ENCODE measurements around the gene LEKR1.

The LEKR1 gene

GRCh38 chr3:156792945-156793344 is 33.2 kb upstream of the LEKR1 start:
- ChIA-PET CTCF (interaction anchor here (1.3 kb wide), 1 partner anchor 21 kb away, joined by 3 read pairs; no protein-coding TSS in a partner anchor), POLR2A (no interaction called here)
- TF ChIP-seq ZNF362 (tag by site-specific recombination; IDR thresholded peaks at IDR 0.05) (no peak), ZNF654 (tag by site-specific recombination; IDR thresholded peaks at IDR 0.05; ENCODE audit: low read depth) (no peak), ZBTB26 (tag by site-specific recombination; optimal IDR thresholded peaks at IDR 0.05) (no peak), KLF8 (tag by site-specific recombination; IDR thresholded peaks at IDR 0.05) (no peak), SP7 (tag by site-specific recombination; IDR thresholded peaks at IDR 0.05) (no peak), HOXC10 (CRISPR knock-in tag; IDR thresholded peaks at IDR 0.05) (no peak), SALL2 (tag by site-specific recombination; IDR thresholded peaks at IDR 0.05; ENCODE audit: borderline replicate concordance) (no peak), ZNF658 (tag by site-specific recombination; IDR thresholded peaks at IDR 0.05) (no peak), ZNF707 (tag by site-specific recombination; IDR thresholded peaks at IDR 0.05) (no peak), BCL11B (tag by site-specific recombination; IDR thresholded peaks at IDR 0.05; ENCODE audit: low read depth) (no peak), ELK4 (IDR thresholded peaks at IDR 0.05; ENCODE audit: borderline replicate concordance, low read depth, low read length) (no peak), KLF10 (tag by site-specific recombination; IDR thresholded peaks at IDR 0.05) (no peak), ZSCAN30 (tag by site-specific recombination; IDR thresholded peaks at IDR 0.05) (no peak), ZFP69B (tag by site-specific recombination; IDR thresholded peaks at IDR 0.05) (no peak), ZNF133 (tag by site-specific recombination; IDR thresholded peaks at IDR 0.05) (no peak), ZNF580 (tag by site-specific recombination; IDR thresholded peaks at IDR 0.05) (no peak), ZNF530 (tag by site-specific recombination; IDR thresholded peaks at IDR 0.05; ENCODE audit: low read depth) (no peak), ZNF121 (tag by site-specific recombination; IDR thresholded peaks at IDR 0.05) (no peak), HOXD13 (CRISPR knock-in tag; IDR thresholded peaks at IDR 0.05; ENCODE audit: borderline replicate concordance) (no peak), ZNF132 (tag by site-specific recombination; IDR thresholded peaks at IDR 0.05; ENCODE audit: borderline replicate concordance) (no peak)

GRCh38 chr3:156793400-156793799 is 32.8 kb upstream of the LEKR1 start:
- Histone ChIP-seq H3K9me3 (ENCODE audit: control insufficient read depth, insufficient read depth, low read depth, low read length) (no peaks in the 10 kb centered on the region), H3K36me3 (ENCODE audit: control insufficient read depth in 2 of 2, insufficient read depth in 1 of 2, low read length in 2 of 2) (no peaks in the 10 kb centered on the region), H3K4me3 (ENCODE audit: low read depth, low read length) (no peak overlapping the region), H3K27ac (ENCODE audit: extremely low read depth, low read depth, low read length) (no peak overlapping the region), H3K4me1 (ENCODE audit: control insufficient read depth, insufficient read depth, low read length) (no peaks in the 10 kb centered on the region)
- ChIA-PET CTCF (interaction anchor here (1.3 kb wide), 1 partner anchor 20 kb away, joined by 3 read pairs; no protein-coding TSS in a partner anchor), POLR2A (no interaction called here)
- TF ChIP-seq ZNF211 (tag by site-specific recombination; IDR thresholded peaks at IDR 0.05; ENCODE audit: low read depth) (no peak), ZNF610 (tag by site-specific recombination; IDR thresholded peaks at IDR 0.05; ENCODE audit: borderline replicate concordance) (no peak), ZSCAN4 (tag by site-specific recombination; IDR thresholded peaks at IDR 0.05) (no peak), KLF17 (tag by site-specific recombination; IDR thresholded peaks at IDR 0.05) (no peak), ZNF561 (tag by site-specific recombination; IDR thresholded peaks at IDR 0.05; ENCODE audit: borderline replicate concordance) (no peak), ZFP3 (tag by site-specific recombination; IDR thresholded peaks at IDR 0.05; ENCODE audit: low read depth) (no peak), ZNF488 (tag by site-specific recombination; IDR thresholded peaks at IDR 0.05) (no peak), PATZ1 (tag by site-specific recombination; IDR thresholded peaks at IDR 0.05) (no peak)

More at GRCh38 chr3:156792945-156793344, 33.2 kb upstream of the LEKR1 start:
- Histone ChIP-seq H3K9me3 (ENCODE audit: control insufficient read depth, insufficient read depth, low read depth, low read length) (no peaks in the 10 kb centered on the region), H3K4me1 (ENCODE audit: control insufficient read depth, insufficient read depth, low read length) (no peaks in the 10 kb centered on the region), H3K4me3 (ENCODE audit: low read depth, low read length) (no peak overlapping the region), H3K27ac (ENCODE audit: extremely low read depth, low read depth, low read length) (no peak overlapping the region), H3K36me3 (ENCODE audit: control insufficient read depth in 2 of 2, insufficient read depth in 1 of 2, low read length in 2 of 2) (no peaks in the 10 kb centered on the region)
